GM06990 (cell line): Measurements from ENCODE around the gene NREP.

Source experiments
- DNase-seq: peaks from one replicate; pipeline ENCODE4 v3.0.0-alpha.2; 2011; ENCODE audit not compliant: insufficient read length; ENCODE audit errors: extremely low read depth
- H3K27me3 ChIP-seq: replicated peaks from 2 replicates; pipeline ENCODE4 v1.6.0; 2011; ENCODE audit warnings: low read length; ENCODE audit not compliant: control insufficient read depth, insufficient read depth
- H3K36me3 ChIP-seq: 2 replicates; pipeline ENCODE4 v1.5.1; 2011; ENCODE audit warnings: low read length; ENCODE audit not compliant: control insufficient read depth, insufficient read depth
- H3K4me3 ChIP-seq: replicated peaks from 2 replicates; pipeline ENCODE4 v1.5.1; 2011; ENCODE audit warnings: low read depth, mild to moderate bottlenecking, control low read depth, low read length
- TF ChIP-seq, protein P1 (sequence below): IDR thresholded peaks from 2 replicates; pipeline ENCODE4 v1.5.1; 2011; ENCODE audit warnings: low read length, control low read depth, mild to moderate bottlenecking, inconsistent platforms; ENCODE audit not compliant: insufficient read depth, poor library complexity, severe bottlenecking

NREP gene, protein sequence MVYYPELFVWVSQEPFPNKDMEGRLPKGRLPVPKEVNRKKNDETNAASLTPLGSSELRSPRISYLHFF

DNA sequence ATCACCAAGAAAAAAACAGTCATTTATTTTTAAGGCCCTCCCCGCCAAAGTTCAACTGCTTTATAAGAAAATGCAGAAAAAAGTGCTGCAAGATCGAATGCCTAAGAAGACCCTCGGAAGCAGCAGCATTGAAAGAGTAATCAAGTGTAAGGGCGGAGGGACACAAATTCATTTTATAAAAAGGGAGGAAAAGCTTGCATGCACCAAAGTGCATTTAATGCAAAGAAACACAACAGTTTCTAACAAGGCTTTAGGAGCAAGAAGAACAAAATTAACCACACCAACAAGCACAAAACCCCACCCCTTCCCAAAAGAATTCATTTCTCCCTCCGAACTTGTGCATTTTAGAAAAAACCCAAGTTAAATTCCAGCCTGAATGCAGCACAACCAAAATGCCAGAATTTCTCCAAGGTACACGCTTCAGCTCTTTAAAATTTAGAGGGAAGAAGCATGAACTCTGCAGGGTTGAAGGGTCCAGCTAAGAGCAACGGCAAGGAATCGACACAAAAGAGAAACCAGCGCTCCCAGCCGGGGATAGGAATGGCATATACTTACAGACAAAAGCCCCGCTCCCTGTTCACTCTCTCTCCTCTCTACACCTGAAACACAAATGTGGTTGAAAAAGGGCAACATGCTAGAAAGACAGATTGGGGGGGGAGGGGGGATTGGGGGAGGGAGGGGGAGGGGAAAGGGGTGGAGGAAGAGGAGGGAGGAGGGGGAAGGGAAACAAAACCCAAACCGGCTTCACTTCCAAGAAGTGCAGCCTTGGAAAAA lies at the start of gene NREP:
NREP (minus strand) TSS at position 614 of the 774 bp plus-strand sequence. CDS start 1,422 bp downstream, outside the sequence.
- peak; percentile 29 for DNase-seq
- no peaks in the 10 kb centered on the region for H3K36me3 ChIP-seq
- TF ChIP-seq, protein P1, sequence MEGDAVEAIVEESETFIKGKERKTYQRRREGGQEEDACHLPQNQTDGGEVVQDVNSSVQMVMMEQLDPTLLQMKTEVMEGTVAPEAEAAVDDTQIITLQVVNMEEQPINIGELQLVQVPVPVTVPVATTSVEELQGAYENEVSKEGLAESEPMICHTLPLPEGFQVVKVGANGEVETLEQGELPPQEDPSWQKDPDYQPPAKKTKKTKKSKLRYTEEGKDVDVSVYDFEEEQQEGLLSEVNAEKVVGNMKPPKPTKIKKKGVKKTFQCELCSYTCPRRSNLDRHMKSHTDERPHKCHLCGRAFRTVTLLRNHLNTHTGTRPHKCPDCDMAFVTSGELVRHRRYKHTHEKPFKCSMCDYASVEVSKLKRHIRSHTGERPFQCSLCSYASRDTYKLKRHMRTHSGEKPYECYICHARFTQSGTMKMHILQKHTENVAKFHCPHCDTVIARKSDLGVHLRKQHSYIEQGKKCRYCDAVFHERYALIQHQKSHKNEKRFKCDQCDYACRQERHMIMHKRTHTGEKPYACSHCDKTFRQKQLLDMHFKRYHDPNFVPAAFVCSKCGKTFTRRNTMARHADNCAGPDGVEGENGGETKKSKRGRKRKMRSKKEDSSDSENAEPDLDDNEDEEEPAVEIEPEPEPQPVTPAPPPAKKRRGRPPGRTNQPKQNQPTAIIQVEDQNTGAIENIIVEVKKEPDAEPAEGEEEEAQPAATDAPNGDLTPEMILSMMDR = no peak
- no peaks in the 10 kb centered on the region for H3K27me3 ChIP-seq
- peak within 1 kb of the TSS; percentile 61 for H3K4me3 ChIP-seq

DNA sequence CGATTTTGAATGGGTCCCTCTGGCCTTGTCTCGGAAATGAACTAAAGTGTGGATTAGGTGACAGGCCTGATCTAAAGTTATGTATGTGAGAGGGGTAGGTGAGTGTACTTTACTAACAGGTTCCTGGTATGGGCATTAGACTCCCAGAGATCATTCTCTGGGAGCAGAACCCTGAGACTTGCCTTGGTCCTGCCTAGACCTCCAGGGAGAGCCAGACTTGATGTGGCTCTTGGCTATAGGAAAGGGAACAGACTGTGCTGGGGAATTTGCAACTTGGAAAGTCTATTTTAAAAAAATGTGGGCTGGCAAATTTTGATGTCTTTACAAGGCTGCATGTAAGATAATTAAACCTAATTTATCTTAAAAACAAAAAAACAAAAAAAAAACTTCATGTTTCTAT lies 49.8 kb upstream of the NREP start:
- Histone ChIP-seq H3K4me3 (no peak overlapping the region), H3K36me3 (no peaks in the 10 kb centered on the region), H3K27me3 (no peaks in the 10 kb centered on the region)
- DNase-seq = no peak
- TF ChIP-seq, protein P1 = no peak

DNA sequence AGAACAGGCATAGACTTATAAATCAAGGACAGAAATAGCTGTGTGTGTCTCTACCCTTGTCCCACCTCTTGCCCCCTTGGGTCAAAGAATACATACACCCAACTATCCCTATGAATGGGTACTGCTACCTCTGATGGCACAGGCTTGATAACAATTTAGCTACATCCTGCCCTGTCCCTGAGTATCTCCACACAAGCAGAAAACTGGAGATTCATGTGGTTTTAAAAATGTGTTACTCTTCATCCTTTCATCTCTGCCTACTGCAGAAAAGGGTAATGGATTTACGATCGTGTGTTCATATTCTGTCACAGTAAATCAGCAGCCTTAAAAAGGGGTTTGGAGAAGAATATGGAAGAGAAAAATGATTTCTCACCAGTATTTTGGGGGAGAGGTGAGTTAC lies 49.2 kb upstream of the NREP start:
- no peaks in the 10 kb centered on the region for H3K27me3 ChIP-seq

DNA sequence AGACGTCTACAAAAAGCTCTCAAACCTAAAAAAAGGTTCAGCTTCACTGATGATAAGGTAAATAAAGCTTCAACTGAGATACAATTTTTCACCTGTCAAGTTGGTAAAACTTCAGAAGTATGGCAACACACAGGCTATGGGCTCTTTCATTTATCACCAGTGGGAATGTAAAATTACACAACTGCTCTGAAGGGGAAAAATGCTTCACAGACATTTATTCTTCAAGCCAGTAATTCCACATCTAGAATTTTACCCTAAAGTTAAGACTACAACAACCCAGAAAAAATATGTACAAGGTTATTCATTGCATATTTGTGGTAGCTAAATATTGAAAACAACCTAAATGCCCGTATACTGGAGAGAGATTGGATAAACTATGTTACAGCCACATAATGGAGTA lies 48.1 kb upstream of the NREP start:
- no peak for DNase-seq
- H3K36me3 ChIP-seq = no peaks in the 10 kb centered on the region
- no peaks in the 10 kb centered on the region for H3K27me3 ChIP-seq
- TF ChIP-seq, protein P1 = no peak
- H3K4me3 ChIP-seq = no peak overlapping the region

More for the DNA sequence above, 49.2 kb upstream of the NREP start:
- no peak for DNase-seq
- H3K4me3 ChIP-seq = no peak overlapping the region
- TF ChIP-seq, protein P1 = no peak
- no peaks in the 10 kb centered on the region for H3K36me3 ChIP-seq

DNA sequence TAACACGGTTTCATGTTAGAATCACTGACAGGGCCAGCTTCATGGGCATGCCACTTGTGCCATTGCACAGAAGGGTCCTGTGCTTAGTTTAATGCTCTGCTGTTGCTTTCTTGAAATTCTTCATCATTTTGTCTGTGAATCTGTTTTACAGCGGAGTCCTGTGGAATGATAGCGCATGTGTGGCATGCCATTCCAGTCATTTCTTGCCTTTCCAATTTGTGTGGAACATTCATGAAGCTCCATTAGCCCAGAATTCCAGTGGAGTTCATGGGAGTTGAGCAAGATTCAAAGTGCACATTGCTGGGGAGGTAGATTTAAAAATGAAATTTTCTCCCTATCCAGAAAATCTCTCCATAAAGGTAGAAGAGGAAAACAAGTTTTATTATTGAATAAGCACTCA lies 43.4 kb upstream of the NREP start:
- TF ChIP-seq, protein P1 = no peak
- no peak for DNase-seq
- no peaks in the 10 kb centered on the region for H3K27me3 ChIP-seq
- H3K36me3 ChIP-seq = no peaks in the 10 kb centered on the region
- H3K4me3 ChIP-seq = no peak overlapping the region
